Stimulated activated memory B cell treated with anti-CD40 and anti-IgM and Interleukin-4, amounts not matched to agents 10 μg/mL and 1 μg/mL and 100 μg/mL, for 72 hours (primary cell): ENCODE measurements around the gene MYO15B.

Experiments
- ATAC-seq: fragments of 150-1000 bp; cut with Tn5 transposase; 2 replicates; pipeline ENCODE4 v1.10.0; 2021
- H3K27ac Mint-ChIP-seq: one replicate; pipeline ENCODE4 v1.8.0; 2022; ENCODE audit warnings: mild to moderate bottlenecking, mixed read lengths
- H3K27me3 Mint-ChIP-seq: one replicate; pipeline ENCODE4 v1.8.0; 2022; ENCODE audit warnings: mixed read lengths
- H3K36me3 Mint-ChIP-seq: one replicate; pipeline ENCODE4 v1.8.0; 2022; ENCODE audit warnings: mixed read lengths
- H3K4me1 Mint-ChIP-seq: one replicate; pipeline ENCODE4 v1.8.0; 2022; ENCODE audit warnings: mixed read lengths
- H3K4me3 Mint-ChIP-seq: one replicate; pipeline ENCODE4 v1.8.0; 2022; ENCODE audit warnings: mild to moderate bottlenecking, moderate library complexity, mixed read lengths
- H3K9me3 Mint-ChIP-seq: one replicate; pipeline ENCODE4 v1.8.0; 2022; ENCODE audit warnings: mixed read lengths

The MYO15B gene

GRCh38 chr17:75553295-75554110, 34.1 kb upstream of the MYO15B start:
- Mint-ChIP-seq H3K4me1 (no peaks in the 10 kb centered on the region), H3K27ac (no peak overlapping the region), H3K27me3 (no peaks in the 10 kb centered on the region), H3K4me3 (no peak overlapping the region), H3K9me3 (no peaks in the 10 kb centered on the region), H3K36me3 (no peaks in the 10 kb centered on the region)
- ATAC-seq, result no peak

- no peak for ATAC-seq
- H3K4me1 Mint-ChIP-seq, result no peaks in the 10 kb centered on the region
- no peak overlapping the region for H3K27ac Mint-ChIP-seq
- H3K27me3 Mint-ChIP-seq, result no peaks in the 10 kb centered on the region
- H3K36me3 Mint-ChIP-seq, result peaks cover 6% of the 10 kb centered on the region
- no peaks in the 10 kb centered on the region for H3K9me3 Mint-ChIP-seq
- H3K4me3 Mint-ChIP-seq, result no peak overlapping the region
Observed at GRCh38 chr17:75555679-75556153, 31.9 kb upstream of the MYO15B start.

- Mint-ChIP-seq H3K4me3 (no peak overlapping the region), H3K9me3 (no peaks in the 10 kb centered on the region), H3K36me3 (peaks cover 6% of the 10 kb centered on the region), H3K4me1 (no peaks in the 10 kb centered on the region), H3K27me3 (no peaks in the 10 kb centered on the region), H3K27ac (no peak overlapping the region)
- no peak for ATAC-seq
Observed at GRCh38 chr17:75557075-75557851, 30.3 kb upstream of the MYO15B start.

- ATAC-seq, result peak; percentile 20
- Mint-ChIP-seq H3K4me1 (no peaks in the 10 kb centered on the region), H3K27me3 (no peaks in the 10 kb centered on the region), H3K4me3 (no peak overlapping the region), H3K27ac (no peak overlapping the region), H3K36me3 (peaks cover 6% of the 10 kb centered on the region), H3K9me3 (no peaks in the 10 kb centered on the region)
Observed at GRCh38 chr17:75557852-75558665, 29.5 kb upstream of the MYO15B start.

GRCh38 chr17:75558666-75559530, 28.7 kb upstream of the MYO15B start:
- no peak overlapping the region for H3K4me3 Mint-ChIP-seq
- no peak overlapping the region for H3K27ac Mint-ChIP-seq
- H3K36me3 Mint-ChIP-seq, result peaks cover 6% of the 10 kb centered on the region
- no peaks in the 10 kb centered on the region for H3K4me1 Mint-ChIP-seq
- ATAC-seq, result no peak
- no peaks in the 10 kb centered on the region for H3K9me3 Mint-ChIP-seq
- H3K27me3 Mint-ChIP-seq, result no peaks in the 10 kb centered on the region

- no peaks in the 10 kb centered on the region for H3K9me3 Mint-ChIP-seq
- peaks cover 12% of the 10 kb centered on the region for H3K36me3 Mint-ChIP-seq
- H3K27ac Mint-ChIP-seq, result no peak overlapping the region
- H3K27me3 Mint-ChIP-seq, result no peaks in the 10 kb centered on the region
- no peaks in the 10 kb centered on the region for H3K4me1 Mint-ChIP-seq
- no peak for ATAC-seq
- no peak overlapping the region for H3K4me3 Mint-ChIP-seq
Observed at GRCh38 chr17:75559958-75560533, 27.6 kb upstream of the MYO15B start.

GRCh38 chr17:75561927-75562603, 25.5 kb upstream of the MYO15B start:
- H3K27ac Mint-ChIP-seq, result no peak overlapping the region
- H3K27me3 Mint-ChIP-seq, result no peaks in the 10 kb centered on the region
- H3K4me1 Mint-ChIP-seq, result peaks cover 18% of the 10 kb centered on the region
- H3K9me3 Mint-ChIP-seq, result no peaks in the 10 kb centered on the region
- H3K4me3 Mint-ChIP-seq, result no peak overlapping the region
- H3K36me3 Mint-ChIP-seq, result peaks cover 12% of the 10 kb centered on the region
- no peak for ATAC-seq

GRCh38 chr17:75563063-75563758, 24.4 kb upstream of the MYO15B start:
- no peak overlapping the region for H3K4me3 Mint-ChIP-seq
- peaks cover 12% of the 10 kb centered on the region for H3K36me3 Mint-ChIP-seq
- H3K4me1 Mint-ChIP-seq, result peaks cover 19% of the 10 kb centered on the region
- no peak overlapping the region for H3K27ac Mint-ChIP-seq
- H3K9me3 Mint-ChIP-seq, result no peaks in the 10 kb centered on the region
- H3K27me3 Mint-ChIP-seq, result no peaks in the 10 kb centered on the region
- ATAC-seq, result no peak

- no peak overlapping the region for H3K4me3 Mint-ChIP-seq
- ATAC-seq, result no peak
Observed at GRCh38 chr17:75564195-75564594, 23.4 kb upstream of the MYO15B start.

GRCh38 chr17:75565066-75565465, 22.5 kb upstream of the MYO15B start:
- Mint-ChIP-seq H3K36me3 (peaks cover 5% of the 10 kb centered on the region), H3K4me3 (no peak overlapping the region), H3K27me3 (no peaks in the 10 kb centered on the region), H3K4me1 (peaks cover 19% of the 10 kb centered on the region), H3K9me3 (no peaks in the 10 kb centered on the region), H3K27ac (no peak overlapping the region)
- ATAC-seq, result no peak

More at GRCh38 chr17:75564195-75564594, 23.4 kb upstream of the MYO15B start:
- no peak overlapping the region for H3K27ac Mint-ChIP-seq
- H3K27me3 Mint-ChIP-seq, result no peaks in the 10 kb centered on the region
- H3K4me1 Mint-ChIP-seq, result peaks cover 19% of the 10 kb centered on the region
- H3K36me3 Mint-ChIP-seq, result peaks cover 6% of the 10 kb centered on the region
- no peaks in the 10 kb centered on the region for H3K9me3 Mint-ChIP-seq

GRCh38 chr17:75565618-75566017, 22.0 kb upstream of the MYO15B start:
- Mint-ChIP-seq H3K9me3 (no peaks in the 10 kb centered on the region), H3K36me3 (peaks cover 5% of the 10 kb centered on the region), H3K27me3 (no peaks in the 10 kb centered on the region), H3K4me1 (peaks cover 22% of the 10 kb centered on the region), H3K4me3 (no peak overlapping the region), H3K27ac (no peak overlapping the region)
- ATAC-seq, result no peak

- Mint-ChIP-seq H3K36me3 (peaks cover 5% of the 10 kb centered on the region), H3K4me1 (peaks cover 30% of the 10 kb centered on the region), H3K27me3 (no peaks in the 10 kb centered on the region), H3K4me3 (no peak overlapping the region), H3K27ac (peak overlapping the region; percentile 9), H3K9me3 (no peaks in the 10 kb centered on the region)
- no peak for ATAC-seq
Observed at GRCh38 chr17:75566416-75566815, 21.2 kb upstream of the MYO15B start.

- ATAC-seq, result peak; percentile 66
- H3K36me3 Mint-ChIP-seq, result peaks cover 5% of the 10 kb centered on the region
- peaks cover 34% of the 10 kb centered on the region for H3K4me1 Mint-ChIP-seq
- H3K27ac Mint-ChIP-seq, result peak overlapping the region; percentile 9
- no peaks in the 10 kb centered on the region for H3K27me3 Mint-ChIP-seq
- H3K4me3 Mint-ChIP-seq, result no peak overlapping the region
- H3K9me3 Mint-ChIP-seq, result no peaks in the 10 kb centered on the region
Observed at GRCh38 chr17:75566834-75567233, 20.8 kb upstream of the MYO15B start.
